Naive B cell (primary cell): ENCODE results near the gene TRPM2. TPM values are rescaled to one million over a fixed set of nuclear protein-coding genes. Genes with fewer than 3 reads are reported as not detected.
"Not testable (repeated sequence)": the region's sequence is repeated elsewhere in the genome, so short reads cannot be mapped to it uniquely, and the experiment has no call there.

Source experiments
- ATAC-seq, 2 donors: fragments of 150-1000 bp; cut with Tn5 transposase; 2 replicates each; pipeline ENCODE4 v1.10.0; 2021; ENCODE audit warnings: low read depth in 2 of 2, mild to moderate bottlenecking in 2 of 2, moderate library complexity in 2 of 2
- DNase-seq: peaks from one replicate; pipeline ENCODE4 v3.0.0; 2022
- H3K27ac Mint-ChIP-seq, 6 donors: one replicate each; pipeline ENCODE4 v1.8.0; 2020 to 2022; ENCODE audit warnings: mild to moderate bottlenecking in 6 of 6, mixed read lengths in 6 of 6, moderate library complexity in 5 of 6, inconsistent platforms in 2 of 6
- H3K27me3 Mint-ChIP-seq, 3 donors: one replicate each; pipeline ENCODE4 v1.8.0; 2021 to 2022; ENCODE audit warnings: mixed read lengths in 3 of 3, mild to moderate bottlenecking in 1 of 3
- H3K36me3 Mint-ChIP-seq, 2 donors: one replicate each; pipeline ENCODE4 v1.8.0; 2020 to 2022; ENCODE audit warnings: mixed read lengths in 2 of 2, inconsistent platforms in 1 of 2, mild to moderate bottlenecking in 1 of 2
- H3K4me1 Mint-ChIP-seq, 3 donors: one replicate each; pipeline ENCODE4 v1.8.0; 2020 to 2022; ENCODE audit warnings: mixed read lengths in 3 of 3, inconsistent platforms in 1 of 3, mild to moderate bottlenecking in 1 of 3, moderate library complexity in 1 of 3
- H3K4me3 Mint-ChIP-seq, 8 donors: one replicate each; pipeline ENCODE4 v1.8.0; 2020 to 2022; ENCODE audit warnings: mild to moderate bottlenecking in 8 of 8, mixed read lengths in 8 of 8, moderate library complexity in 8 of 8, inconsistent platforms in 2 of 8
- H3K9me3 Mint-ChIP-seq, 7 donors: one replicate each; pipeline ENCODE4 v1.8.0; 2020 to 2022; ENCODE audit warnings: mixed read lengths in 7 of 7, mild to moderate bottlenecking in 5 of 7, inconsistent platforms in 2 of 7, moderate library complexity in 1 of 7
- polyA plus RNA-seq, 6 donors: library from polyadenylated mRNA; unstranded; fragments of 300-500 nt; fragmentation: Illumina TruSeq; gene quantifications; one replicate each; pipeline ENCODE4 v1.2.3, GENCODE V29; 2021; ENCODE audit warnings: low read depth in 6 of 6

TRPM2 gene
- polyA plus RNA-seq, 6 donors from 2014 or later = 0.48 to 4.8 (median 2.6) TPM

- no peak overlapping the region for H3K4me3 Mint-ChIP-seq
Observed at GRCh38 chr21:44357064-44357837, 3.8 kb downstream of the TRPM2 start.

GRCh38 chr21:44359396-44359795, 6.0 kb downstream of the TRPM2 start:
- DNase-seq (no peak), ATAC-seq (peak in 1 of 2 donors; percentile 16)
- Mint-ChIP-seq H3K4me3 (no peak overlapping the region), H3K27me3 (no peaks in the 10 kb centered on the region), H3K27ac (no peak overlapping the region), H3K4me1 (peaks cover 26 to 44% (median 26%) of the 10 kb centered on the region in 3 donors), H3K36me3 (peaks cover 8 to 21% of the 10 kb centered on the region in 2 donors), H3K9me3 (peaks cover 0 to 9% (median 6%) of the 10 kb centered on the region in 7 donors)

More at GRCh38 chr21:44357064-44357837, 3.8 kb downstream of the TRPM2 start:
- Mint-ChIP-seq H3K27me3 (no peaks in the 10 kb centered on the region), H3K36me3 (peaks cover 0 to 8% of the 10 kb centered on the region in 2 donors), H3K9me3 (peaks cover 0 to 3% (median 0%) of the 10 kb centered on the region in 7 donors), H3K27ac (peak overlapping the region in 2 of 6 donors; percentile 7 to 47), H3K4me1 (peaks cover 46 to 65% (median 48%) of the 10 kb centered on the region in 3 donors)
- no peak for ATAC-seq
- DNase-seq = no peak

DNA sequence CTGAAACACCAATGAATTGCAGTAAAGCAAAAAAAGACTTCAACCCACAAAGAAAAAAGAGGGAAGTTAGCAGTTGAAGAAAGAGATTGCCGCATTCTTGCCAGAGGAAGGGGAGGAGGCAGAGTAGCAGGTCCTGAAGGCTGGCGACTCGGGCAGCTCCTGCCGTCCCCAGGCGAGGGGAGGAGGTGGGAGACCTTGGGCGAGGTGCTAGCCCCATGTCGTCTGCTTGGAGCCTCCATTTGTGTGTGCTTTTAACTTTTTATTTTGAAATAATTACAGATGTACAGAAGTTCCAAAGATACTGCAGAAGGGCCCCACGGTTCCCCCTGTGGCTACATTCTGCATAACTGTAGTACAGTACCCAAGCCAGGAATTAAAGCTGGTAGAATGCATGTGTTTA, 6.7 kb downstream of the TRPM2 start:
- DNase-seq (no peak), ATAC-seq (peak; percentile 68 to 74)
- H3K27me3 Mint-ChIP-seq = no peaks in the 10 kb centered on the region
- peaks cover 0 to 9% (median 6%) of the 10 kb centered on the region in 7 donors for H3K9me3 Mint-ChIP-seq
- peak overlapping the region in 1 of 6 donors; percentile 78 for H3K27ac Mint-ChIP-seq
- H3K4me3 Mint-ChIP-seq = peak overlapping the region in 7 of 8 donors; percentile 31 to 83 (median 62)
- peaks cover 8 to 21% of the 10 kb centered on the region in 2 donors for H3K36me3 Mint-ChIP-seq
- H3K4me1 Mint-ChIP-seq = peaks cover 18 to 36% (median 18%) of the 10 kb centered on the region in 3 donors

GRCh38 chr21:44361903-44362302, 8.5 kb downstream of the TRPM2 start:
- H3K4me1 Mint-ChIP-seq = peaks cover 7 to 20% (median 9%) of the 10 kb centered on the region in 3 donors
- not testable (repeated sequence) for H3K27me3 Mint-ChIP-seq, H3K27ac Mint-ChIP-seq, DNase-seq, H3K9me3 Mint-ChIP-seq, H3K4me3 Mint-ChIP-seq, ATAC-seq
- peaks cover 8 to 21% of the 10 kb centered on the region in 2 donors for H3K36me3 Mint-ChIP-seq

GRCh38 chr21:44363278-44363677, 9.9 kb downstream of the TRPM2 start:
- Mint-ChIP-seq H3K4me1 (peaks cover 7 to 17% (median 9%) of the 10 kb centered on the region in 3 donors), H3K9me3 (peaks cover 0 to 9% (median 5%) of the 10 kb centered on the region in 7 donors), H3K36me3 (peaks cover 8 to 18% of the 10 kb centered on the region in 2 donors), H3K27ac (no peak overlapping the region), H3K27me3 (no peaks in the 10 kb centered on the region), H3K4me3 (peak overlapping the region in 1 of 8 donors; percentile 42)
- DNase-seq (no peak), ATAC-seq (no peak)

- H3K27ac Mint-ChIP-seq = peak overlapping the region in 1 of 6 donors; percentile 27
- H3K9me3 Mint-ChIP-seq = peaks cover 0 to 9% (median 5%) of the 10 kb centered on the region in 7 donors
- ATAC-seq = no peak
- no peak overlapping the region for H3K4me3 Mint-ChIP-seq
- peaks cover 7 to 17% (median 9%) of the 10 kb centered on the region in 3 donors for H3K4me1 Mint-ChIP-seq
- peaks cover 8 to 14% of the 10 kb centered on the region in 2 donors for H3K36me3 Mint-ChIP-seq
- no peaks in the 10 kb centered on the region for H3K27me3 Mint-ChIP-seq
- DNase-seq = no peak
Observed at GRCh38 chr21:44364151-44365053, 11.0 kb downstream of the TRPM2 start.

- Mint-ChIP-seq H3K27me3 (no peaks in the 10 kb centered on the region), H3K36me3 (peaks cover 8 to 14% of the 10 kb centered on the region in 2 donors), H3K4me1 (peaks cover 0 to 9% (median 4%) of the 10 kb centered on the region in 3 donors), H3K4me3 (no peak overlapping the region), H3K27ac (no peak overlapping the region), H3K9me3 (peaks cover 0 to 9% (median 5%) of the 10 kb centered on the region in 7 donors)
- no peak for DNase-seq
- no peak for ATAC-seq
Observed at GRCh38 chr21:44365251-44365966, 12.0 kb downstream of the TRPM2 start.

GRCh38 chr21:44365967-44366585, 12.7 kb downstream of the TRPM2 start:
- ATAC-seq = no peak
- H3K4me1 Mint-ChIP-seq = peaks cover 0 to 3% (median 0%) of the 10 kb centered on the region in 3 donors
- no peak overlapping the region for H3K27ac Mint-ChIP-seq
- no peak overlapping the region for H3K4me3 Mint-ChIP-seq
- DNase-seq = no peak
- peaks cover 0 to 9% (median 5%) of the 10 kb centered on the region in 7 donors for H3K9me3 Mint-ChIP-seq
- H3K27me3 Mint-ChIP-seq = no peaks in the 10 kb centered on the region
- H3K36me3 Mint-ChIP-seq = peaks cover 8 to 14% of the 10 kb centered on the region in 2 donors

DNA sequence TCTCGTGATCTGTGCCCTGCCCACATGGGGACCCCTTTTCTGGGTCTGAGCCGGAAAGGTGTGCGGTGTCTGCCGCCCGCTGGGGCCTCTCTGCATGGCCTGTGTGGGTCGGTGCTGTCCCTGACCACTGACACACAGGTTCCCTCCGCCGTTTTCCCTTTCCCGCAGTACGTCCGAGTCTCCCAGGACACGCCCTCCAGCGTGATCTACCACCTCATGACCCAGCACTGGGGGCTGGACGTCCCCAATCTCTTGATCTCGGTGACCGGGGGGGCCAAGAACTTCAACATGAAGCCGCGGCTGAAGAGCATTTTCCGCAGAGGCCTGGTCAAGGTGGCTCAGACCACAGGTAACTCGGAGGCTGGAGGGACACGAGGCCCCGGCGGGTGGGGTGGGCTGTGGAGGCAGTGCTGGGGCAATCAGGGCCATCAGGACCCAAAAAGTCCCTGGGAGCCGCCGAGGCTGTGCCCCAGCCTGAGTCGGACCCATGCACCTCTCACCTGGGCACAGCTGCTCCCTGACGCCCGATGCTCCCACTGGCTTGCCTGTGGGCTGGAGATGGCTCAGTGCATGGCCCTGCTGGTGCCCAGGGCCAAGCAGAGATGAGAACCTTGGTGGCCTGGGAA, 13.3 kb downstream of the TRPM2 start:
- Mint-ChIP-seq H3K36me3 (peaks cover 8 to 14% of the 10 kb centered on the region in 2 donors), H3K27ac (no peak overlapping the region), H3K9me3 (peaks cover 0 to 9% (median 5%) of the 10 kb centered on the region in 7 donors), H3K4me1 (peaks cover 0 to 3% (median 0%) of the 10 kb centered on the region in 3 donors), H3K4me3 (no peak overlapping the region), H3K27me3 (no peaks in the 10 kb centered on the region)
- DNase-seq (no peak), ATAC-seq (no peak)

- ATAC-seq (no peak), DNase-seq (no peak)
- Mint-ChIP-seq H3K4me3 (no peak overlapping the region), H3K36me3 (peaks cover 0 to 3% of the 10 kb centered on the region in 2 donors), H3K27ac (peak overlapping the region in 1 of 6 donors; percentile 69), H3K4me1 (peaks cover 0 to 3% (median 0%) of the 10 kb centered on the region in 3 donors), H3K27me3 (no peaks in the 10 kb centered on the region), H3K9me3 (no peaks in the 10 kb centered on the region)
Observed at GRCh38 chr21:44368711-44369446, 15.5 kb downstream of the TRPM2 start.

- Mint-ChIP-seq H3K27me3 (no peaks in the 10 kb centered on the region), H3K4me1 (peaks cover 3 to 14% (median 5%) of the 10 kb centered on the region in 3 donors), H3K9me3 (peaks cover 0 to 6% (median 3%) of the 10 kb centered on the region in 7 donors), H3K36me3 (peaks cover 4% of the 10 kb centered on the region in 2 donors), H3K27ac (peak overlapping the region in 1 of 6 donors; percentile 22), H3K4me3 (no peak overlapping the region)
- ATAC-seq (no peak), DNase-seq (no peak)
Observed at GRCh38 chr21:44370027-44370735, 16.8 kb downstream of the TRPM2 start.
